K562 (cell line): Measurements from ENCODE around the gene PSD4. TPM values are rescaled to one million over a fixed set of nuclear protein-coding genes. Genes with fewer than 3 reads are reported as not detected.
A peak's percentile ranks its signal among the peaks of the same experiment; 100 is the strongest.

Experiments
- ATAC-seq: fragments of 200-7000 bp; cut with Tn5 transposase; 3 replicates; pipeline ENCODE4 v1.9.1; 2020; ENCODE audit warnings: moderate library complexity
- BruUV-seq: library from RNA; stranded (reverse); fragments of 400-500 nt; replicated peaks from 2 replicates; lab custom pipeline; 2021; lab: Mats Ljungman, UMichigan
- CTCF ChIA-PET: fragments of 300-600 bp; formaldehyde crosslinking; extraction: SDS; loops from one replicate; lab custom pipeline; 2021; ENCODE audit warnings: low intra/inter-chr PET ratio; lab: Yijun Ruan, JAX
- POLR2A ChIA-PET: fragments of 300-600, 350-650 bp; sonication (Branson Sonifier 250); formaldehyde crosslinking; extraction: SDS; loops from one replicate; lab custom pipeline; 2021; ENCODE audit warnings: antibody characterized with exemption, inconsistent platforms; lab: Yijun Ruan, JAX
- DNase-seq, 4 experiments: peaks; one replicate each; pipeline versions ENCODE4 v3.0.0 to v3.0.0-alpha.2; 2011 to 2018; ENCODE audit warnings: low spot score in 3 of 4, mixed read lengths in 3 of 4; ENCODE audit errors: extremely low read depth in 1 of 4
- FAIRE-seq: peaks from 2 replicates; lab custom pipeline; 2011; peaks lifted over from hg19 to GRCh38; lab: Jason Lieb, UNC
- H2AFZ ChIP-seq: 2 replicates; pipeline ENCODE4 v1.6.0; 2011; ENCODE audit warnings: low read depth, low read length, control low read depth, inconsistent platforms
- H3K27ac ChIP-seq: fragments of 200-600 bp; 3 replicates; pipeline ENCODE4 v1.8.0; 2011; ENCODE audit warnings: low read depth, mild to moderate bottlenecking, control low read depth, inconsistent platforms, low read length, moderate library complexity, mixed read lengths; ENCODE audit errors: extremely low read depth
- H3K27me3 ChIP-seq, 2 experiments: fragments of 300-600 bp in 1 of 2; 2 replicates in 1 of 2; 3 replicates in 1 of 2; pipeline versions ENCODE4 v1.6.0 to v1.8.0; 2011; ENCODE audit warnings: inconsistent platforms in 2 of 2, low read length in 2 of 2, mild to moderate bottlenecking in 1 of 2, mixed read lengths in 1 of 2, moderate library complexity in 1 of 2; ENCODE audit not compliant: control insufficient read depth in 2 of 2, insufficient read depth in 2 of 2
- H3K36me3 ChIP-seq: fragments of 300-600 bp; 3 replicates; pipeline ENCODE4 v1.8.0; 2011; ENCODE audit warnings: mild to moderate bottlenecking, low read length, inconsistent platforms; ENCODE audit not compliant: control insufficient read depth, insufficient read depth
- H3K4me1 ChIP-seq, 2 experiments: fragments of 200-600 bp in 1 of 2; replicated peaks in 1 of 2; 2 replicates in 1 of 2; 3 replicates in 1 of 2; pipeline versions ENCODE4 v1.5.1 to v1.8.0; 2011; ENCODE audit warnings: inconsistent platforms in 2 of 2, low read length in 2 of 2, mild to moderate bottlenecking in 1 of 2, mixed read lengths in 1 of 2, moderate library complexity in 1 of 2; ENCODE audit not compliant: control insufficient read depth in 2 of 2, insufficient read depth in 2 of 2
- H3K4me2 ChIP-seq: 2 replicates; pipeline ENCODE4 v1.6.1; 2011; ENCODE audit warnings: low read length, control low read depth, inconsistent platforms, mixed read lengths; ENCODE audit not compliant: insufficient read depth
- H3K4me3 ChIP-seq: fragments of 200-600 bp; sonication (generic), shearing (Covaris generic); 2 replicates; pipeline ENCODE4 v1.5.1; 2016; ENCODE audit warnings: control low read depth, inconsistent platforms
- H3K79me2 ChIP-seq: fragments of 200-600 bp; 3 replicates; pipeline ENCODE4 v1.8.0; 2011; ENCODE audit warnings: low read length, inconsistent platforms; ENCODE audit not compliant: control insufficient read depth, insufficient read depth
- H3K9ac ChIP-seq, 2 experiments: 2 replicates each; pipeline versions ENCODE4 v1.6.0 to v1.6.1; 2011; ENCODE audit warnings: low read depth in 2 of 2, low read length in 2 of 2, control low read depth in 1 of 2, inconsistent platforms in 1 of 2, mild to moderate bottlenecking in 1 of 2, mixed read lengths in 1 of 2; ENCODE audit not compliant: insufficient read depth in 1 of 2
- H3K9me1 ChIP-seq: one replicate; pipeline ENCODE4 v1.6.0; 2011; ENCODE audit warnings: inconsistent platforms, mild to moderate bottlenecking, low read length, moderate library complexity; ENCODE audit not compliant: control insufficient read depth, insufficient read depth
- H3K9me3 ChIP-seq: replicated peaks from 2 replicates; pipeline ENCODE4 v1.5.1; 2011; ENCODE audit warnings: low read depth, low read length, inconsistent platforms; ENCODE audit not compliant: control insufficient read depth, insufficient read depth
- H4K20me1 ChIP-seq: replicated peaks from 2 replicates; pipeline ENCODE4 v1.6.1; 2011; ENCODE audit warnings: low read length, inconsistent platforms, mixed read lengths; ENCODE audit not compliant: control insufficient read depth, insufficient read depth
- NFYB ChIP-seq: IDR thresholded peaks from 2 replicates; pipeline ENCODE4 v1.6.1; 2011; ENCODE audit warnings: mild to moderate bottlenecking, moderate library complexity; ENCODE audit not compliant: insufficient read length; ENCODE audit errors: extremely low read depth
- RBM25 ChIP-seq: fragments of 200-400 bp; formaldehyde crosslinking; IDR thresholded peaks from 2 replicates; pipeline ENCODE4 v1.6.1; 2018; ENCODE audit warnings: low read length, low read depth, moderate library complexity; ENCODE audit not compliant: severe bottlenecking
- RFX5 ChIP-seq: IDR thresholded peaks from 2 replicates; pipeline ENCODE4 v1.6.1; 2011; ENCODE audit warnings: low read depth, mild to moderate bottlenecking, improper control_type of control experiment, low read length
- ZNF561 ChIP-seq: fragments of 450-650 bp; formaldehyde crosslinking; conservative IDR thresholded peaks from 2 replicates; pipeline ENCODE4 v1.4.0; 2020; ENCODE audit warnings: mild to moderate bottlenecking, moderate library complexity
- WGBS: fragments of 100-300 bp; shearing (Covaris generic); methylation state at CpG from one replicate; pipeline ENCODE4 v1.1.6; 2016; ENCODE audit warnings: low coverage, mixed read lengths; ENCODE audit not compliant: insufficient coverage; ENCODE audit errors: missing lambda C conversion rate; 5-methylcytosine and 5-hydroxymethylcytosine counted together
- in situ Hi-C: fragments of 300-500 bp; cut with MboI; formaldehyde crosslinking; loops from 4 replicates; pipeline ENCODE4 v1.15.0; 2018; ENCODE audit warnings: inconsistent platforms, mixed read lengths
- intact Hi-C: fragments of 100-400 bp; cut with micrococcal nuclease; formaldehyde crosslinking; loops from 2 replicates; pipeline ENCODE4 v1.14.2; 2022
- polyA plus RNA-seq, 8 experiments: library from polyadenylated mRNA; depleted of rRNA in 4 of 8; stranded (reverse) in 5 of 8; unstranded in 3 of 8; fragments of >200 nt; fragmentation: Nextera tagmentation in 2 of 8; fragmentation: Illumina TruSeq in 1 of 8; extraction: Ambion mirVana in 2 of 8; extraction: Trizol in 1 of 8; gene quantifications; 2 replicates each; pipeline versions ENCODE4 v1.2.1 to v1.2.3, GENCODE V29; 2011 to 2014; ENCODE audit warnings: inconsistent platforms in 1 of 8, missing spikeins in 1 of 8
- total RNA-seq, 7 experiments: library from RNA; depleted of rRNA in 6 of 7; stranded (reverse); fragments of >200 nt in 6 of 7; fragmentation: Illumina TruSeq in 2 of 7; extraction: Trizol in 2 of 7; gene quantifications; 2 replicates each; pipeline versions ENCODE4 v1.2.1 to v1.2.3, GENCODE V29; 2011 to 2021; ENCODE audit warnings: low replicate concordance in 1 of 7

The PSD4 gene
- total and polyA plus RNA-seq, 9 of the 15 experiments (the other 6 are each of a cell fraction or from before 2014, with no cell fraction given), result 0.46 to 54.0 (median 20.8) TPM

DNA sequence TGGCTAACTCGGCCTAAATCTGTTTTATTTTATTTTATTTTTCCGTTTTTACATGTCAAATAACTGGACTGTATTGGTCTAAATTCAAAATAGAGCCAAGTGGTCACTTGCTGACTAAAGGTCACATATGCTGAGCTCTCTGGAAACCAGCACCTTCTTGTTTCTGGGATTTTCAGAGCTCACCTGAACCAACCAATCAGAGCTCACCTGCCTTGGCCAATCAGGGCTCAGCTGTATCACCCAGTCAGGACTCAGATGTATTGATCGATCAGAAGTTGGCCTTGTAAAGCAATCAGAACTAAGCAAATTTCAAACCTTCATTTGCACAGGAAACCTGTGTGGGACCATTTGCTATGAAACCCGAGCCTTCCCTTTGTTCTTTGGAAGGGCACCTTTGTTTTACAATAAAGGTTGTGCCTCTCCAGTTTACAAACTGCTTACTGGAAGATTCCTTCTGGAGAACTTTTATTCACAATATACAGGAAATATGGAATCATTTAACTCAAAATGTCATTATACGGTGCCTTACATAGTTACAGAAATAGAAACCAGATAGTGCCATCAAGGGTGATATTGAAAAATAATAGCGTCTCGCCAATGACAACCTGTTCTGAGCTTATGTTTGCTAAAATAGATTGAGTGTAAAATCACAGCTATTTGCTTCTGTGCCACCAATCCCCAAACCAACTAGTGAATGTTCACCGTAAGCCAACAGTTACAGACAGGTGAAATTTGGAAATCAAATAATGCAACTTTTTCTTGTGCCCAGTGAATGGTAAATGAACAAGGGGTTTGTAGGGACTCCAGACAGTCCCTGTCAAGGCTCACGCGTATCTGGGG is 17.3 kb upstream of the PSD4 start:
- intact Hi-C loops, result no loop called here
- BruUV-seq, result no TSS peak
- Histone ChIP-seq H3K9me1 (no peaks in the 10 kb centered on the region), H3K36me3 (no peaks in the 10 kb centered on the region), H3K79me2 (no peaks in the 10 kb centered on the region), H3K4me1 (peaks cover 0 to 10% of the 10 kb centered on the region in 2 experiments; a peak in 3 of 5 replicates), H3K4me3 (peak overlapping the region; percentile 20; the same call in 1 of the 2 replicates), H4K20me1 (no peaks in the 10 kb centered on the region), H3K9me3 (no peaks in the 10 kb centered on the region), H3K4me2 (peak overlapping the region; percentile 57), H3K27me3 (peaks cover 0 to 8% of the 10 kb centered on the region in 2 experiments; a peak in 4 of 5 replicates), H3K27ac (no peak overlapping the region), H2AFZ (peak overlapping the region; percentile 87), H3K9ac (peak overlapping the region in 1 of 2 experiments; percentile 75; a peak in 1 of 4 replicates)
- ChIA-PET CTCF (no interaction called here), POLR2A (interaction anchor here (0.6 kb wide), 2 partner anchors 215 to 1989 kb away, joined by 3 read pairs; no protein-coding TSS in a partner anchor)
- no peak for TF ChIP-seq ZNF561
- peak; percentile 49 for TF ChIP-seq RBM25
- TF ChIP-seq RFX5, result no peak
- TF ChIP-seq NFYB, result peak; percentile 64
- WGBS, result 53% methylated on average over 10 of the region's 10 CpGs
- DNase-seq, result no peak
- in situ Hi-C loops, result no loop called here
- peak; percentile 56 for FAIRE-seq
- ATAC-seq, result peak; percentile 55; the same call in 2 of the 3 replicates
